ENCODE data around the gene CDKN1A.
"Not testable (repeated sequence)": the region's sequence is repeated elsewhere in the genome, so short reads cannot be mapped to it uniquely, and the experiment has no call there.

The CDKN1A gene

DNA sequence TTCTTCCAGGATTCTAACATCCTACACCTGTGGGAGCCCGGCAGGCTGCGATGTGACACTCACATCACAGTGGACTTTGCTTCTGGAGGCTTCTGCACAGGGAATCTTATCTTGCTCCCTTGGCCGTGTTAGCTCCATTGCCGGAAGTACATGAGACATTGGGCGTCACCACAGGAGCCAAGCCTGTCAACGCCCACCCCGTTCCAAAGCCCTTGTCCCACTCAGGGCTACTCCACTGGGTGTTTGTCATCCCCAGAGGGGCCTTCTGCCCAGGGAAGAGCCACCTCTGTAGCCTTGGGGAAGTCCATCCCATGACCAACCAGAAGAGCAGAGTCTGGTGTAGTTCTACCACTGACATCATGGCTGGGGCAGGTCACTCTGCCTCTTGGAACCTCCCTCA is 20.8 kb downstream of the CDKN1A start:
- DNase-seq: no peak

DNA sequence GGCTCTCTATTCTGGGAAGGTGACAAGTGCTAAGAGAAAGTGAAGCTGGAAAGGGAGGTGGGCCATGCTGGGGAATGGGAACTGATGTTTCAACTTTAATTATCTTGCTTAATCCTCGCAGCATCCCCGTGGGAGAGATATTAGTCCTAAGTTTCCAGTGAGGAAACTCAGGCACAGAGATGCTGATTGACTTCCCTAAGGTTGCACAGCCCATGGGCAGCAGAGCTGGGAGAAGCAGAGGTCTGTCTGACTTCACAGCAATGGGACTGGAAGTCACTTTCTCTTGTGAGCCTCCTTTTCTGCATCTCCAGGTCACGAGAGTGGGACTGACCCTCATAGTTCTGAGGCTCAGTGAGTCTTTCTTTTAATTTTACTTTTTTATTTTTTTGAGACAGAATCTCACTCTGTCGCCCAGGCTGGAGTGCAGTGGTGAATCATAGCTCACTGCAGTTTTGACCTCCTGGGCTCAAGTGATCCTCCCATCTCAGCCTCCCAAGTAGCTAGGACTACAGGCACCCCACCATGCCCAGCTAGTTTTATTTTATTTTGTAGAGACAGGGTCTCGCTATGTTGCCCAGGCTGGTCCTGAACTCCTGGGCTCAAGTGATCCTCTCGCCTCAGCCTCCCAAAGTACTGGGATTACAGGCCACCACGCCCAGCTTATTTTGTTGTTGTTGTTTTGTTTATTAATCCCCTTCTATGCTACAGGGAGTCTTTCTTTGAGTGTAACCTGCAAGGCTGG is 21.7 kb downstream of the CDKN1A start:
- DNase-seq: no peak

DNA sequence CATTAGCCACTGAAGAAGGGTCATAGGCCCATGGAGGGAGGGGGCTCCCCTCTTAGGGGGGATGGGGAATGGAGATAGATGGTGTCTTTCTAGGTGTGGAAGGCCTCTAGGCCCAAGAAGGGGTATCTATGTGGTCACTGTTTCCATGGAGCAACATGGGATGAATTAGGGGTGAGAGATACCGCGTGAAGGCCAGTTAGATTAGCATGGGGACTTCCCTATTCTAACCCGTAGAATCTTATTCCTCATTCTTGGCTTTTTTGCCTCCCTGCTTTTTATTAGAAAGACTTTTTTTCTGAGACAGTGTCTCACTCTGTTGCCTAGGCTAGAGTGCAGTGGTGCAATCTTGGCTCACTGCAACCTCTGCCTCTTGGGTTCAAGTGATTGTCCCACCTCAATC is 22.3 kb downstream of the CDKN1A start:
- DNase-seq: no peak

DNA sequence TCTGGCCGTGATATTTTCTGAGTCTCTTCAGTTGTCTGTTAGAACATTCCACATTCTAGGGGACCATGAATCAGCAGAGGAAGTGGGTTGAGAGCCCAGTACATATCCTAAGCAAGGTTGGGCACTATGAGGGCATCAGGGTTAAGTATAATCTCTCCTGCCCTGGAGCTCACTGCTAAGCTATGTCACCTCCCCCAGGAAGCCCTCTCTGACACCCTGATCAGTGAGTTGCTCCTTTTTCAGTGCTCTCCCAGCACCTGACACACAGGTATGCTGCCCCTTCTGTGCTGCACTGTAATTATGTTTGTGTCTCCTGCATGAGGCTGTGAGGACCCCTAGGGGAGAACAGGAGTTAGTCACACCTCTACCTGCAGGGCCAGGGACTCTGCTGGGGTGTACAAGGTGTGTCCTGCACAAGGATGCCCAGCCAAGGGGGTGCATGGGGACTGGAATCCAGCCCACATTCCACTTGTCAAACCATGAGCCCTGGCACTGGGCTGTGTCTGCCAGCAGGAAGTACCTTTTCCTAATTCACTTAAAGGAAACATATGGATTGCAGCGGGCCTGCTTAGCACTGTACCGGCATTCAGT is 23.0 kb downstream of the CDKN1A start:
- DNase-seq: no peak

DNA sequence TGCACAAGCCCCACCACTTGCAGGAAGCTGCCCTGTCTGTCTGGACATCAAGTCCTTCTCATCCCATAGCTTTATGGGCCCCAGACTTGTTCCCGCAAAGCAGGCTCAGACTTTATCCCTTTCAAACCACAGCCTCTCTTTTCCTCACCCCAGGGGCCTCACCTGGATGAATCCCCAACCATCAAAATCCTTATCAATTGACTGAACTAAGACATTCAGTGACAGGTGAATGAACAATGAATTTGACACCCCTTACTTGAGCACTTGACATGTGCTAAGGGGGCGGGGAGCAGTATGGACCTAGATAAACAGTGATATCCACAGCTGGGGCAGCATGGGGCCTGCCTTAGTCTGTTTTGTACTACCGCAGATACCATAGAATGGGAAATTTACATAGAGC is 24.1 kb downstream of the CDKN1A start:
- DNase-seq: no peak

DNA sequence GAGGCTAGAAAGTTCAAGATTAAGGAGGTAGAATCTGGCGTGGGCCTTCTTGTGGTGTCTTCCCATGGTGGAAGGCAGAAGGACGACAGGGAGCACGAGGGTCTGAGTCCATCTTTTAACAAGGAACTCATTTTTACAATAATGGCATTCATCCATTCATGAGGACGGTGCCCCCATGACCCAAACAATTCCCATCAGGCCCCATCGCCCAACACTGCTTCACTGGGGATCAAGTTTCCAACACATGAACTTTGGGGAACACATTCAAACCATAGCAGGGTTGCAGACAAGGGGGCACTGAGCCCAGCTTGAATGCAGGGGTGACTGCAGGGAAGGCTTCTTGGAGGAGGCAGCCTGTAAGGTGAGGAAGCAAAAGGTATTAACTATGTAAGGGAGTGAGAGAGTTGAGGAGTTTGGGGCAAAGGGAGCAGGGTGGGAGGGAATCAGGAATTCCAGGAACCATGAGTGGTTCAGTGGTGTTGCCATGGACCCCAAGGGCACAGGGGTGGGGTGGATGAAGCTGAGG is 24.6 kb downstream of the CDKN1A start:
- no peak for DNase-seq

DNA sequence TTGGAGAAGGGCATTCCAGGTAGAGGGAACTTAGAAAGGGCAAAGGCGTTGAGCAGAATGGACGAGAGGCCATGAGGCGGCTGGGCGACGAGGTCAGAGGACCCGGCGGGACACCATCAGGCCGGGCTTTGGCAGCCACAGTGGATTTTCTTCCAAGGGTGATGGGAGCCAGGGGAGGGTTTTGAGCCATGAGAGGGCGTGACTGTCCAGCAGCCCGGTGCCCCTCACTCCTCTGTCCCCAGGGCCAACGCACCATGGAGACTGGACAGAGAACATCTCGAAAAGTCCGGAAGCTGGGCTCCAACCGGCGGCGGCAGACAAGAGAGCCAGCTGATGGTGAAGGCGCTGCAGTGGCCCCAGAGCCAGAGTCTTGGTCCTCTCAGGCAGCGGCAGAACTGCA is 25.5 kb downstream of the CDKN1A start:
- no peak for DNase-seq

DNA sequence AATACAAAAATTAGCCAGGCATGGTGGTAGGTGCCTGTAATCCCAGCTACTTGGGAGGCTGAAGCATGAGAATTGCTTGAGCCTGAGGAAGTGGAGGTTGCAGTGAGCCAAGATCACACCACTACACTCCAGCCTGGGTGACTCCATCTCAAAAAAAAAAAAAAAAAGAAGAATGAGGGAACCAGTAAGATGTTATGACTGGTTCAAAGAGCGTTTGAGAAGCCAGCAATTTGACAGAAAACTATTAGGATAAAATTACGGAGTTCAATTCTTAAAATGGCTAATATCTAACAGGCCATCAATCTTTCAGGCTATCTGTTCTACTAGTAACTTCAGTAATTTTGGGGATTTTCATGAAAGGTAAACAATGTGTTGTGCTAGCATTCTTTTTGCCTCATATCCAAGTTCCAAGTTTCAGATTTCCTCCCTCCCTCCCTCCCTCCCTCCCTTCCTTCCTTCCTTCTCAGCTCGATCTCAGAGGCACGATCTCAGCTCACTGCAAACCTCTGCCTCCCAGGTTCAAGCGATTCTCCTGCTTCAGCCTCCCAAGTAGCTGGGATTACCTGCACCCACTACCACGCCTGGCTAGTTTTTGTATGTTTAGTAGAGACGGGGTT is 26.6 kb downstream of the CDKN1A start:
- not testable (repeated sequence) for DNase-seq

DNA sequence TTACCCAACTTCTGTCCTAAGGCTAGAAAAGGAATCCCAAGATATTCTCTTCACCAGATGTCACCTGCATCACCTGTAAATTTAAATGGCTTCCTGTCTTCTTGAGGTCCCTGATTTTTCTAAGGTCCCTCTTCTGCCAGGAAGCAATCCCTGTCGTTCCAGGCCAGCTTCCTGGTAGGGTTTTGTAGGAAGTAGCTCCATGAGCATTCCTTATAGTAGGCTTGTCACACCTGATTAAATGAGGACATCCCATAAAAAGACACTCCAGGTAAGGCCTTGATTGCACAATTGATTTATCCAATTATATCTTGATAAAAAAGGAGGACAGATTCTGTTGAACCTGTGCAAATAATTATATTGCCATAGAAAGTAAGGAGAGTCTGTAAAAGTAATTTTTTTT is 27.8 kb downstream of the CDKN1A start:
- no peak for DNase-seq

DNA sequence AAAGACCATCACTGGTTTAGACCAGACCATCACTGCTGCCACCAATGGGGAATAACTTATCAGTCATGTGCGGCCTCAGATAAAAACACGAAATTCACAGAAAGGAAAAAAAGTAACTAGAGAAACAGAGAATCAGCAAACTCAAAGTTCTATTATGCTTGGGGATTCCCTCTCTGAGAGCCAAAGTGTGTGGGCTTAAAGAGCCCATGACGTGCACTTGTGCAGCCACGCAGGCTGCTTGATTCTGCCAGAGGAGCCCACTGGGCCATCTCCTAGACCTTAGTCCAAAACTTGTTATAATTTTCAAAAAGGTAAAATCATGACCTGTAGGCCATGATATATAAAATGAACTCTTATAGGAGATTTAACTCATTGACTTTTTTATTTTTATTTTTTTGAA is 34.3 kb downstream of the CDKN1A start:
- no peak for DNase-seq

DNA sequence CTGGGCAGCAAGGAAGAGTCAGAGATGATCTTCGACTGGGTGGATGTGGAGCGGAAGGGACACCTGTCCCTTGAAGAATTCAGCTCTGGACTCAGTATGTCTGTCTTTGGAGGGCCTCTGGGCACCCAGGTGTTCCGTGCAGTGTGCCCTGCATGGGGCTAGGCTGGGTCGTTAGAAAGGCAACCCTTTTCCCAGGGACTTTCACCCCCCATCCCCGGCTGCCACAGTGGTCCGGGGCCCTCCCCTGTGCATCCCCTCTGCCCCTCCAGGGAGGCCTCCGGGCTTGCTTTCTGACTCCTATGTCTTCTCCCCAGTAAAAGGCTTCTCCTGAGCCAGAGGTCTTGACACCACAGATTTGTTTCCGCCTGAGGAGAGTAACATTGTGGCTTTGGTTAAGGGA is 35.3 kb downstream of the CDKN1A start:
- DNase-seq: no peak

DNA sequence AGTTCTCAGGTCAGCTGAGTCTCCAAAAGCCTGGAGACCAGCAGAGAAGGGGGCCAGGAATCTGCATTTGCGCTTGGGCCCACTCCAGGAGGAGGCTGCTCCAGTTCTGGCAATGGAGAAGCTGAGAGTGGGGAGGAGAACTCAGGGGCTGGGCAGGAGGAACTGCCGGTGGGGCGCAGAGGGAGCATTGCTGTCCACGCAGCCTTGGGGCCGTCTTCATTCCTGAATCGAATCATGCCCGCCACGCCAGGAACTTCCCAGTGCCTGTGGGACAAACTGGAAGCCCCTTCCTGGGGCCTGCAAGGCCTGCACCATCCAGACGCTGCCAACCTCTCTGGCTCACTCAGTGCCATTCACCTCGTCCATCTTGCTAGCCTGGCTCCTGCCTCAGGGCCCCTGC is 36.0 kb downstream of the CDKN1A start:
- no peak for DNase-seq

DNA sequence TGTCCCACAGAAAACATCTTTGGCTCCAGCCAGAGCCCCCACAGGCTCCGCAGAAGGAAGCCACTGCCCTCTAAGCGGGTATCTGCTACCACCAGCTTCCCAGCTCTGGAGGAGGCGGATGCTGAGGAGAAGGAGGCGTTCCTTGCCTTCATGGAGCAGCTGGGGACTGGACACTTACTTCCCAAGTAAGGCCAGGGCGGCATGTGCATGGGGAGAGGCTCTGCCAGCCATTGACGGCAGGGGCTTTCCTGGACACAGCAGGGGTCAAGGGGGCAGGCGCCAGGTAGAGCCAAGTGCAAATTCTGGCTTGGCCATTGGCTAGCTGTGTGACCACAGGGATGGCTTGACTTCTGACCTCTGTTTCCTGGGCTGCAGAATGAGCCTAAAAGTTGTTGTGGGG is 37.0 kb downstream of the CDKN1A start:
- DNase-seq: no peak

DNA sequence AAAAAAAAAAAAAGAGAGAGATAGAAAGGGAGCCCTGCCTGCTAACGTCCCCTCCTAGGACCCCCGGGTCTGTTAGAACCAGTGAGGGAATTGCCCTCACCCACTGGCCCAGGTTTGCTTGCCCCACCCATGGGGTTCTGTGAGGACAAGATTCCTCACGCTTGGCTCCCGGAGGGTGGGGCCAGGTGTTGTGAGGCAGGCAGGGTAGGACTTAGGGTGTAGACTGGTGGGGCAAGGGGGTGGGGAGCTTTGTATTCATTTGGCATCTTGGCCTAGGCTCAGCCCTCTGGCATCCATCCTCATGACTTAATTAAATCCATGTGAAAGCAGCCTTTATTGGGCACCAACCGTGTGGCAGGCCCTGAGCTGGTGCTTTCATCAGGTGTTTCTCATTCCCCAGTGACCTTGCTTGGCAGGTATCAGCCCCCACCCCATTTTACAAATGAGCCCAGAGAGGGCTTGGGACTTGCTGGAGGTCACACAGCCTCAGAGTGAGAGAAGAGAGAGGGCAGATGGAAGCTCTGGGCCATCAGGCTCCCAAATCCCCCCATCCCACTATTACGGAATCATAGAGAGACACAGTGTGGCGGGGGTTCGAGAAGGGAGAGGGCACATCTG is 38.1 kb downstream of the CDKN1A start:
- no peak for DNase-seq

DNA sequence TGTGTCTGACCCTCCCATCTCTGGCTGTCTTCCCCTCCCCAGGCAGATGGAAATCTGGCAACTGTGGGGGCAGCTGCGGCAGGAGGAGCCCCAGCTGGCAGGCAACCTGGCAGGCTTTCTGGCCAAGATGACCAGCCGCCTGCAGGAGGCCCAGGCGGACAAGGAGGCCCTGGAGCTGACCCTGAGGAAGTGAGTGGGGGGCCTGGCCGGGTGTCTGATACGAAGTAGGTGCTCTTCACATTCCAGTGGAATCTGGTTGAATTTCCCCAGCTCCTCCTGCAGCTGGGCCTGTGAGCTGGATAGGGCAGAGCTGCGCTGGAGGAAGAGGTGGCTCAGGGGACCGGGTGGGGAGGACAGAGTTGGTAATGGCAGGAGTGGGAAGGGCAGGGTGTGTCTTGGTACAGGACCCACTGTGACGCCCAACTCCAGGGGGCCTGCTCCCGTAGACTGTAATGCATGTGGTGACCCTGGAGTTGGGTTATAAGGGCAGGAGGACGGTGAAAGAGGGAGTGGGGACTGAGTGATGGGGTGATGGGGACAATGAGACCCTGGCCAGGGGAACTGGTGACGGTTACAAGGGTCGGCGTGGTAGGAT is 38.8 kb downstream of the CDKN1A start:
- no peak for DNase-seq

DNA sequence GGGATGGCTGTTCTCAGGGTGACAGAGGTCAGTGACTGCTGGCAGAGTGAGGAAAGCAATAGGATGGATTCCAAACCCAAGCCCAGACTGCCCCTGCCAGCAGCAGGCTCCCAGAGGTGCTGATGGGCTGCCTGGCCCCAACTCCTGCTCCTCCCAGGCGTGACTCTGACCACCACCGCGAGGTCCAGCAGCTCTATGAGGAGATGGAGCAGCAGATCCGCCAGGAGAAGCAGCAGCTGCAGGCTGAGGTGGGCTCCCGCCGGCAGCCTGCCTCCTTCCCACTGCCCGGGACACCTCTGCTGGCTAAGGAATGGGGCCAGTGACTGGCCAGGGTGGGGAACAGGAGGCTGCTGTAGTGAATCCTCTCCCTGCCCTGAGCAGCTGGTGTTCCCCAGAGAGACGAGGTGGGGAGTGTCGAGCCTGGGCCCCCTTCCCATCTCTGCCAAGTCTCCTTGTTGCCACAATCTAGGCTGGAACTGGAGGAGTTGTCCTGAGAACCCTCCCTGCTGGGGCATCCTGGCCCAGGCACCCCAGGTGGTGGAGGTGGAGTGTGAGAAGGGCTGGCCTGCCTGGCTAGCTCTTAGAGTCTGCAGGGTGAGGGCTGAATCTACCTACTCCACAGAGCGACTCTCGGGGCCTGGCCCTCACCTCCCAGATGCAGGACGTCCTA is 39.5 kb downstream of the CDKN1A start:
- no peak for DNase-seq

DNA sequence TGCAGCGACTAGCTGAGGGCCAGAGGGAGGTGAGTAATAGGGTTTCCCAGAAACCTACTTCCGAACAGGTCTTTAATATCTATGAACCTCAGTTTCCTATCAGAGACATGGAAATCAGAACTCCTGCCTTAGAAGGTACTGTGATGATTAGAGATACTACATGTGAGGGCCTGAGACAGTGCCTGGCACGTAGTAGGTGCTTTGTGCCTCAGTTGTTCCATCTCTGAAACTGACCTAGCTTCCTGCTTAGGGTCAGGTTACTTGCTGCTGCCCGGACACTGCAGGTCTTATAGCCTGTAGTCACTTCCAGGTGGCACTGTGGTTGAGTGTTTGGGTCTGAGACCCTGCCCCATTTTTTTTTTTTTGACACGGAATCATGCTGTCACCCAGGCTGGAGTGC is 40.0 kb downstream of the CDKN1A start:
- no peak for DNase-seq

DNA sequence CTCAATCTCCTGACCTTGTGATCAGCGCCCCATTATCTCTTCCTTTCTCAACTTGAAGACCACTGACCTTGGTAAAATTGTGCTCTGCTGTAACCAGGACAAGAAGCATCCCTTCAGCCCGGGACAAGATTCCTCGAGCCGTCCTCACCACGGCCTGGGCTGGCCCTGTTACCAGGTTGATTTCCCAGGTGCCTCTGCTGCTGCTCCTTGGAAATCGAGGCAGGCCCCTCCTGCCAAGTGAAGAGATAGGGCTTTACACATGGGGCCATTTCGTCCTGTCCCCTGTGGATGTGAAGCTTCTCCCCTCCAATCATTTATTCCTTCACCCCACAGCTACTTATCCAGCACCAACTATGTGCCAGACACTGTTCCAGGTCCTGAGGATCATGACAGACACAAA is 40.6 kb downstream of the CDKN1A start:
- DNase-seq: no peak

DNA sequence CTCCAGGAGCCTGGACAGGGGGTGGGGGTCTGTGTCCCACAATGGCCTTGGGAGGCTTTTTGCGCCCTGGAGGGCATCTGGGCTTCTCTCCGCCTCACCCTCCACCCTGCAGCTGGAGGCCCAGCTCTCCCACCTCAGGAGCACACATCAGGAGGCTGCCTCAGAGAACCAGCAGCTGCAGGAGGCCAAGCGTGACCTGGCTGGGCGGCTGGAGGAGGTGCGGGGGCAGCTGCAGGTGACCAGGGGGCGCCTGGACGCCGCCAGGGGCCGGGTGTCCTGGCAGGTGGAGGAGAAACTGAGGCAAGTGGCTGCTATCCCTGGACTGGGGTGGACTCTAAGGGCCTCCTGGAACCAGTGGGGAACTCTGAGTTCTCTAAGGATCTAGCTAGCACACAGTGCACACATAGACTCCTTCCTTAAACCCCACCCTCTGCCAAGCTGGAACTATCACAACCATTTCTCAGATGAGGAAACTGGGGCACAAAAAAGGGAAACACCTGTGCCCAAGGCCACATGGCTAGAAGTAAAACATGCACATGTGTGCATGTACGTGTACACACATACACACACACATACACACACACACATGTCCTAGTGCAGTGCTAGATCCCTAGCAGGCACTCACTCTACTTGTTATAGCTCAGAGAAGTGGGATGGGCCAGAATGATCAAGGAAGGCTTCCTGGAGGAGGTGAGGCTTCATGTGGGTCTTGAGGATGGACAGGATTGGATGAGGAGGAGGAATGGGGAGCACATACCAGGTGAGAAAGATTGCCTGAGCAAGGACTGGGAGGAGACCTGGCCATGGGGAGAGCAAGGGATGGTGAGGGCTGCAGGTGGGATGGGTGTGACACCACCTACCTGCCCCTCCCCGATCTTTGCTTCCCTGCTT is 42.0 kb downstream of the CDKN1A start:
- DNase-seq: no peak

DNA sequence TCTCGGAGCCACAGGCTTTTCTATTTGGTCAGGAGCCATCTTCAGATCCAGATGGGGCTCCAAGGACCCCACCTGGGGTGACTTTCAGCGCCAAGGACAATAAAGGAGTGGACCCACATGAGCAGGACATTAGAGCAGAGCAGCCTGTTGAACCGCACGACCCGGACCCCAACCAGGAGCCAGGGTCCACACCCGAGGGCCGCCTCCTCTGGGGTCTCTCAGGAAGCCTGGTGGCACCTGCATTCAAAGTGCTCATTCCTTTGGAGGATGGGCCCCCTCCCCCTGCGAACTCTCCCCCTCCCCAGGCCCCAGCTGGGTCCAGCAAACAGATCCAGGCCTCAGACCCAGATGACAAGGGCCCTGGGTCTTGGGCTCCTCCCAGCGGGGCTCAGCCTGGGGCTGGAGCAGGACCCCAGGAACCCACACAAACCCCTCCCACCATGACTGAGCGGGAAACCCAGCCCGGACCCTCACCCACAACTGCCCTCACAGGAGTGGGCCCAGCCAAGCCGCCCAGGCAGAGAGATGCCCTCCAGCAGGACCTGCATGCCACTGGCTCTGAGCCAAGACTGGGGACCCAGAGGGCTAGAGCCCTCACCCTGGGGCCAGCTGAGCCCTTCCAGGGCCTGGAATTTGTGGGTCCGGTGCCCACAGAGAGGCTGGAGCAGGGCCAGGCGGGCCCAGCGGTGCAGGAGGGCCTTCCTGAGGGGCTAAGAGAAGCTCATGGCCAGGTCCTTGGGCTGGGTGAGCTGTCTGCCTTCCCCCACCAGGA is 43.0 kb downstream of the CDKN1A start:
- no peak for DNase-seq

DNA sequence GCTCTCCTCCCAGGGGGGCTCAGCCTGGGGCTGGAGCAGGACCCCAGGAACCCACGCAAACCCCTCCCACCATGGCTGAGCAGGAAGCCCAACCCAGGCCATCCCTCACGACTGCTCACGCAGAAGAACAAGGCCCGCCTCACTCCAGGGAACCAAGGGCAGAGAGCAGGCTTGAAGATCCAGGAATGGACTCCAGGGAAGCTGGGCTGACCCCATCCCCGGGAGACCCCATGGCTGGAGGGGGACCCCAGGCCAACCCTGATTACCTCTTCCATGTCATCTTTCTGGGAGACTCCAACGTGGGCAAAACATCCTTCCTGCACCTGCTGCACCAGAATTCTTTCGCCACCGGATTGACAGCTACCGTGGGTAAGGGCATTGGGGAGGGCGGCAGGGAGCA is 43.9 kb downstream of the CDKN1A start:
- DNase-seq: no peak
